AG09309 (cell line): ENCODE measurements around the gene CCDC3.

Source experiments
- DNase-seq: peaks from one replicate; pipeline ENCODE4 v3.0.0-alpha.2; 2010; ENCODE audit warnings: low read depth
- H3K4me3 ChIP-seq: 2 replicates; pipeline ENCODE4 v1.5.1; 2011; ENCODE audit warnings: mild to moderate bottlenecking, low read depth, low read length, moderate library complexity; ENCODE audit not compliant: control insufficient read depth
- TF ChIP-seq, protein P1 (sequence below): IDR thresholded peaks from 2 replicates; pipeline ENCODE4 v1.5.1; 2011; ENCODE audit warnings: mild to moderate bottlenecking, low read depth, low read length, inconsistent platforms; ENCODE audit not compliant: insufficient read depth, control insufficient read depth; ENCODE audit errors: missing control alignments

Gene CCDC3

DNA sequence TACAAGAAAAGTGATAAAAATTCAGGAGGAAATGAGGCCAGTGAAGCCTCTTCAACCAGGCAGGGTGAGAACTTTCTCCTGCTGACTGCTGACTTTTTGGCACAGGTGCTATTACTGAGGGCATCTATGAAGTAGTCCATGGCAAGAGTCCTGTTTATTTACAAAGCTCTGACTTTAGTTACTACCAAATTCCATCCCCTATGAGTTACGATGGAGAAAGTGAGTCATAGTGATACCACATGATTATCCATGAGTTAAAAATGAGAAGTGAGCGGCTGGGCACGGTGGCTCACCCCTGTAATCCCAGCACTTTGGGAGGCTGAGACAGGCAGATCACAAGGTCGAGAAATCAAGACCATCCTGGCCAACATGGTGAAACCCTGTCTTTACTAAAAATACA, 19.9 kb downstream of the CCDC3 start:
- DNase-seq, result no peak
- H3K4me3 ChIP-seq, result no peak overlapping the region
- TF ChIP-seq, protein P1, sequence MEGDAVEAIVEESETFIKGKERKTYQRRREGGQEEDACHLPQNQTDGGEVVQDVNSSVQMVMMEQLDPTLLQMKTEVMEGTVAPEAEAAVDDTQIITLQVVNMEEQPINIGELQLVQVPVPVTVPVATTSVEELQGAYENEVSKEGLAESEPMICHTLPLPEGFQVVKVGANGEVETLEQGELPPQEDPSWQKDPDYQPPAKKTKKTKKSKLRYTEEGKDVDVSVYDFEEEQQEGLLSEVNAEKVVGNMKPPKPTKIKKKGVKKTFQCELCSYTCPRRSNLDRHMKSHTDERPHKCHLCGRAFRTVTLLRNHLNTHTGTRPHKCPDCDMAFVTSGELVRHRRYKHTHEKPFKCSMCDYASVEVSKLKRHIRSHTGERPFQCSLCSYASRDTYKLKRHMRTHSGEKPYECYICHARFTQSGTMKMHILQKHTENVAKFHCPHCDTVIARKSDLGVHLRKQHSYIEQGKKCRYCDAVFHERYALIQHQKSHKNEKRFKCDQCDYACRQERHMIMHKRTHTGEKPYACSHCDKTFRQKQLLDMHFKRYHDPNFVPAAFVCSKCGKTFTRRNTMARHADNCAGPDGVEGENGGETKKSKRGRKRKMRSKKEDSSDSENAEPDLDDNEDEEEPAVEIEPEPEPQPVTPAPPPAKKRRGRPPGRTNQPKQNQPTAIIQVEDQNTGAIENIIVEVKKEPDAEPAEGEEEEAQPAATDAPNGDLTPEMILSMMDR, result no peak

DNA sequence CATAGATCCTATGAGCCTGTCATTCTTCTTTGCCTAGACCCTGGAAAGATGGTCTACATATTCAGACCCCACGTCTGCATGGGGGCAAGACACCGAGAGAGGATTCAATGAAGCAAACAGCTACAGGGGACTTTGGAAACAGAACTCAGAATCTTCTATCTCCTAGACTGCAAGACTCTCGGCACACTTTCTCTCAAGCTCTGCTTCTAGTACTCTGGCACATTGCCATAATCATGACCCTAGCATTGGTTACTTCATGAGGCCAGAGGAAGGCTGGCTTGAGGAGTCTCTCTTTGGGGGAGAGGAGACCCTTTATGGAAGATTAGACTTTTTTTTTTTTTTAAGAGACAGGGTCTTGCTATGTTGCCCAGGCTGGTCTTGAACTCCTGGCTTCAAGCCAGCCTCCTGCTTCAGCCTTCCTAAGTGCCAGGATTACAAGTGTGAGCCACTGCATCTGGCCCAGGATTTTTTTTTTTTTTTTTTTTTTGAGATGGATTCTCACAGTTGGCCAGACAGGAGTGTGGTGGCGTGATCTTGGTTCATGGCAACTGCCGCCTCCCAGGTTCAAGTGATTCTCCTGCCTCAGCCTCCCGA, 20.7 kb downstream of the CCDC3 start:
- TF ChIP-seq, protein P1, result no peak
- H3K4me3 ChIP-seq, result no peak overlapping the region
- DNase-seq, result no peak

DNA sequence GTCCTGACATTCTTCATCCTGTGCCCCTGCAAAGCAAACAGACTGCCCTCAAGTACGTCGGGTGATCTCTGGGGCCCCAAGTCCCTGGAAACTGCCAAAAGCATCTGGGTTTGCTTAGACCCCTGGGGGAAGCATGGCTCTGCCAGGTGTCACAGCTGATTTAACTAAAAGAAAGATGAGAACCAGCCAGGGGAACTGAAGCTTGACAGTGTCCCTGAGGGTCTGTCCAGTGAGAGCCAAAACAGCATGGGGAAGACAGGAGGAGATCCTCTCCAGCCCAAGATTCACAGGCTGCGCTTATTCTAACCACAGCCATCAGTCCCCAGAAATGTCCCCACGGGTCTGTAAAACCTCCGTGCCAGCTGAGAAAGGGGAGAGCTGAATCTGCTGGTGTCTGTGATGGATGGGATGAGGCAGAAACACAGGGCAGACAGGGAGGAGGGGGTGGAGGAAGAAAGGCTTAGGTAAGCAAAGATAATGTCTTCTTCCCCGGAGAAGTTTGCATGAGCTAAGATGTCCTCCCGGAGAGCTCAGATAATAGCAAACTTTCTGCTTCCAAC, 21.3 kb downstream of the CCDC3 start:
- no peak for DNase-seq
- no peak overlapping the region for H3K4me3 ChIP-seq
- TF ChIP-seq, protein P1, result no peak

DNA sequence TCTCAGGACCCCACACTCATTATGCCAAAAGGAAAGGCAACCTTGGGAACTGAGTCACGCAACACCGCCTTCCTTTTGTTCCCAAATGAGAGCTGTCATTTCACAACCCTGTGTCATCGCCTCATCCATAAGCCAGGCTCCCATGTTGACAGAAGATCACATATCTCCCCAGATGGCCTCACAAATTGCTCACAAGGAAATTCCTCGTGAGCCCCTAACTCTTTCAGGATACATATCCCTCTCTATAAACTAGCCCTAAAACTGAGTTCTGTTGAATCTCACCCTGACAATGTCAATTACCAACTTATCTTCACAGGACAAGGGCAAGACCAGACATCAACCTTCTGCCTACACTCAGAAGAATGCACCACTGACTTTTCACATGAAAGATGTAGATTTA, 22.6 kb downstream of the CCDC3 start:
- no peak for DNase-seq
- TF ChIP-seq, protein P1, result no peak
- H3K4me3 ChIP-seq, result no peak overlapping the region

DNA sequence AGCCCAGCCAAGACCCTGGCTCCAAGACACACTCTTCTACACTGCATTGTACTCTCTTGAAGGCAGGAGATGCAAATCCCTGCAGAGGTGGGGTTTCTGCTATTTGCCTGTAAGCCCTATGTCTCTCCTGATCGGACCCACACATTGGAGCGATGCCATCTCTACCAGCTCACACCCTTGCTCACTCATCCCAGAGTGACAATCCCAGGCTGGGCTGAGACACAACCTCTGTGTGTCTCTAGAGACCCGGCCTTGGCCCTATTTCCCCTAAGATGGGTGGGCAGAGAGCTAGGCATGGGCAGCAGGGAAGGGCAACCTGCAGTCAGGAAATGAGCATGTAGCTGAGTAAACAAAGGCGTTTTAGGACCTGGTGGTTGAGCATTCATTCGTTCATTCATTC, 25.6 kb downstream of the CCDC3 start:
- H3K4me3 ChIP-seq, result no peak overlapping the region
- DNase-seq, result no peak
- TF ChIP-seq, protein P1, result no peak

DNA sequence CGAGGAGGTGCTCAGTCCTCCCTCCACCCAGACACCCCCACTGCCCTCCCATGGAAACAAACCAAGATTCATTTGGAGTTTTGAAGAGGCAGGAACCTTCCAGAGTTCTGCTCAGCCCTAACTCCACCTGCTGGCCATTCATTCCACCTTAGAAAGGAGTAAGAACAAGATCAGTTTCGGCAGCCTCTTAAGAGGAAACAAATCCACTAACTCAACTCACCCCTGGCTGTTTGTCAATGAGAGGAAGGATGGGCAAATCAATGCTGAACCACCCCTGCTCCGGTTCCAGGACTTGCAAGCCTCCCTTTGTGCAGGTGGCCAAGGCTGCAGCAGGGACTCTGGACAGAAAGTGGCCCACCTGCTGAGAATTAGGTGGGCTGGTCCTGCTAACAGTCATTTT, 26.2 kb downstream of the CCDC3 start:
- no peak overlapping the region for H3K4me3 ChIP-seq
- DNase-seq, result no peak
- TF ChIP-seq, protein P1, result no peak
